Hepatocyte (in vitro differentiated cells): Measurements from ENCODE around the gene TTC33. TPM values are rescaled to one million over a fixed set of nuclear protein-coding genes. Genes with fewer than 3 reads are reported as not detected.

ENCODE experiments used
- DNase-seq: peaks from one replicate; pipeline ENCODE4 v3.0.0-alpha.2; 2016; ENCODE audit warnings: low spot score
- H2AFZ ChIP-seq: fragments of 200-600 bp; sonication (generic); 2 replicates; pipeline ENCODE4 v1.6.0; 2016; ENCODE audit warnings: antibody characterized with exemption, mild to moderate bottlenecking
- H3K27ac ChIP-seq: fragments of 200-600 bp; sonication (generic); 2 replicates; pipeline ENCODE4 v1.5.1; 2016; ENCODE audit warnings: mild to moderate bottlenecking
- H3K27me3 ChIP-seq: fragments of 200-600 bp; sonication (generic); 2 replicates; pipeline ENCODE4 v1.6.1; 2016
- H3K36me3 ChIP-seq: fragments of 200-600 bp; sonication (generic); replicated peaks from 2 replicates; pipeline ENCODE4 v1.5.1; 2016; ENCODE audit warnings: low read depth; ENCODE audit not compliant: insufficient read depth
- H3K4me1 ChIP-seq: fragments of 200-600 bp; sonication (generic); 2 replicates; pipeline ENCODE4 v1.5.1; 2016; ENCODE audit warnings: mild to moderate bottlenecking, moderate library complexity; ENCODE audit not compliant: insufficient read depth
- H3K4me2 ChIP-seq: fragments of 200-600 bp; sonication (generic); 2 replicates; pipeline ENCODE4 v1.6.0; 2016
- H3K4me3 ChIP-seq: fragments of 200-600 bp; sonication (generic); 2 replicates; pipeline ENCODE4 v1.5.1; 2016; ENCODE audit warnings: mild to moderate bottlenecking
- H3K79me2 ChIP-seq: fragments of 200-600 bp; sonication (generic); 2 replicates; pipeline ENCODE4 v1.6.0; 2017; ENCODE audit warnings: mild to moderate bottlenecking
- H3K9me2 ChIP-seq: fragments of 200-600 bp; sonication (generic); replicated peaks from 2 replicates; pipeline ENCODE4 v1.6.0; 2017; ENCODE audit warnings: mild to moderate bottlenecking; ENCODE audit not compliant: insufficient read depth
- H3K9me3 ChIP-seq: fragments of 200-600 bp; sonication (generic); 2 replicates; pipeline ENCODE4 v1.5.1; 2016; ENCODE audit warnings: low read depth, mild to moderate bottlenecking
- H4K20me1 ChIP-seq: fragments of 200-600 bp; sonication (generic); 2 replicates; pipeline ENCODE4 v1.6.0; 2016; ENCODE audit warnings: mild to moderate bottlenecking; ENCODE audit not compliant: insufficient read depth, poor library complexity, severe bottlenecking
- EZH2 ChIP-seq: fragments of 200-600 bp; sonication (generic); IDR thresholded peaks from 2 replicates; pipeline ENCODE4 v1.6.1; 2016; ENCODE audit warnings: antibody characterized with exemption, mild to moderate bottlenecking, borderline replicate concordance
- EZH2phosphoT487 ChIP-seq: fragments of 200-600 bp; sonication (generic); IDR thresholded peaks from one replicate; pipeline ENCODE4 v1.6.1; 2018; ENCODE audit warnings: antibody characterized with exemption, mild to moderate bottlenecking, low read depth, moderate library complexity; ENCODE audit not compliant: unreplicated experiment, severe bottlenecking
- WGBS: methylation state at CpG from one replicate; pipeline ENCODE4 v1.1.6; 2016; ENCODE audit warnings: low lambda C conversion rate; ENCODE audit errors: missing lambda C conversion rate; 5-methylcytosine and 5-hydroxymethylcytosine counted together
- polyA plus RNA-seq: library from polyadenylated mRNA; unstranded; fragments of >200 nt; fragmentation: Nextera tagmentation; extraction: Ambion mirVana; gene quantifications from 2 replicates; pipeline ENCODE4 v1.2.1, GENCODE V29; 2016
- total RNA-seq: library from RNA; depleted of rRNA; stranded (reverse); fragments of >200 nt; gene quantifications from 2 replicates; pipeline ENCODE4 v1.2.3, GENCODE V29; 2014
- TF ChIP-seq, protein P1 (sequence below): fragments of 200-600 bp; sonication (generic); IDR thresholded peaks from 2 replicates; pipeline ENCODE4 v1.5.1; 2016; ENCODE audit warnings: antibody characterized with exemption, mild to moderate bottlenecking; ENCODE audit not compliant: poor library complexity

Gene TTC33
- total and polyA plus RNA-seq, 2 experiments from 2014 or later, result 5.6 to 19.3 TPM

DNA sequence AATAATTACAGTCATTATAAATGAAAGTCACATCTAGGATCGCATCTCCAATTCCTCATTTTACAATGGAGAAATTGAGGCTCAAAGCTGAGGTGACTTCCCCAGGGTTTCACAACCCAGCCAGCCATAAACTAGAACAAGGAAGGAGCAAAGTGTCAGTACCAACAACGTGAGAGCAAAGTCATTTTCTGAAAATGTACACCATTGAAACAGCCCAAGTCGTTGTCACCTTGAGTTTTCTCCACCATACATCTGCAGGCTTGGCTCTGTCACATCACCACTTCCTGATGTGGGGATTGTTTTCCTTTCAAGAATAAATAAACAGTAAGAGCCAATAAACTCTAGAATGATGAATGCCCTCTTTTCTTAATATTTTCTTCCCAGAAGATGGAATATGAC lies 260.5 kb downstream of the TTC33 start:
- Histone ChIP-seq H3K9me2 (no peaks in the 10 kb centered on the region), H4K20me1 (no peaks in the 10 kb centered on the region), H2AFZ (no peak overlapping the region), H3K4me3 (no peak overlapping the region), H3K36me3 (no peaks in the 10 kb centered on the region), H3K4me1 (peaks cover 6% of the 10 kb centered on the region), H3K4me2 (no peak overlapping the region), H3K27ac (no peak overlapping the region), H3K79me2 (no peaks in the 10 kb centered on the region), H3K9me3 (no peaks in the 10 kb centered on the region), H3K27me3 (no peaks in the 10 kb centered on the region)
- 90% methylated on average over 3 of the region's 3 CpGs for WGBS
- TF ChIP-seq, protein P1, sequence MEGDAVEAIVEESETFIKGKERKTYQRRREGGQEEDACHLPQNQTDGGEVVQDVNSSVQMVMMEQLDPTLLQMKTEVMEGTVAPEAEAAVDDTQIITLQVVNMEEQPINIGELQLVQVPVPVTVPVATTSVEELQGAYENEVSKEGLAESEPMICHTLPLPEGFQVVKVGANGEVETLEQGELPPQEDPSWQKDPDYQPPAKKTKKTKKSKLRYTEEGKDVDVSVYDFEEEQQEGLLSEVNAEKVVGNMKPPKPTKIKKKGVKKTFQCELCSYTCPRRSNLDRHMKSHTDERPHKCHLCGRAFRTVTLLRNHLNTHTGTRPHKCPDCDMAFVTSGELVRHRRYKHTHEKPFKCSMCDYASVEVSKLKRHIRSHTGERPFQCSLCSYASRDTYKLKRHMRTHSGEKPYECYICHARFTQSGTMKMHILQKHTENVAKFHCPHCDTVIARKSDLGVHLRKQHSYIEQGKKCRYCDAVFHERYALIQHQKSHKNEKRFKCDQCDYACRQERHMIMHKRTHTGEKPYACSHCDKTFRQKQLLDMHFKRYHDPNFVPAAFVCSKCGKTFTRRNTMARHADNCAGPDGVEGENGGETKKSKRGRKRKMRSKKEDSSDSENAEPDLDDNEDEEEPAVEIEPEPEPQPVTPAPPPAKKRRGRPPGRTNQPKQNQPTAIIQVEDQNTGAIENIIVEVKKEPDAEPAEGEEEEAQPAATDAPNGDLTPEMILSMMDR, result no peak
- TF ChIP-seq EZH2 (no peak), EZH2phosphoT487 (no peak)
- no peak for DNase-seq

DNA sequence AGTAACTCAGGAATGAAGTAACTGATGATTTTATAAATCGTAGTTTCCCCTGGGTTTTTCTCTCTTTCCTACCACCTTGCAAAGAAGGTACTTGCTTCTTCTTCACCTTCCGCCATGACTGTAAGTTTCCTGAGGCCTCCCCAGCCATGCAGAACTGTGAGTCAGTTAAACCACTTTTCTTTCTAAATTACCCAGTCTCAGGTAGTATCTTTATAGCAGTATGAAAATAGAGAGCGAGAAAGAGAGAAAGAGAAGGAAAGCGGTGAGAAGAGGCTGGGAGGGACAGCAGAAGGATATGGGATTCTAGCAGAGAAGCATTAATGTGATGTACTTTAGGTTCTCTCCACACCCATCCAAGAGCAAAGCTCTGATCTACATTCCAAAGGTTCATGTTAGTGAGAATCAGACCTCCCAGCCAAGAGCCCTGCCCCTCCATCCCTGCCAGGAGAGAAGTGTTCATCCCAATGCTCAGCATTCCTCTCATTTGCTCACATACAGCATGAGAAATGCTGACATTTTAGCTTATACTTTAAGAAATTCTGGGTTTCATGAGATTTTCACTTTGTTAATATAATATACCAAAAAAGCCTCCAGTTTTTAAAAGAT lies 261.0 kb downstream of the TTC33 start:
- DNase-seq, result no peak
- H3K9me3 ChIP-seq, result no peaks in the 10 kb centered on the region
- WGBS, result 94% methylated on average over 4 of the region's 4 CpGs
- no peaks in the 10 kb centered on the region for H3K27me3 ChIP-seq
- H3K4me1 ChIP-seq, result peaks cover 6% of the 10 kb centered on the region
- no peaks in the 10 kb centered on the region for H3K36me3 ChIP-seq
- no peak overlapping the region for H3K27ac ChIP-seq
- no peaks in the 10 kb centered on the region for H3K79me2 ChIP-seq
- TF ChIP-seq, protein P1, result no peak
- TF ChIP-seq EZH2phosphoT487, result no peak
- no peak for TF ChIP-seq EZH2
- no peaks in the 10 kb centered on the region for H3K9me2 ChIP-seq
- no peak overlapping the region for H3K4me3 ChIP-seq
- no peak overlapping the region for H2AFZ ChIP-seq
- H3K4me2 ChIP-seq, result no peak overlapping the region
- H4K20me1 ChIP-seq, result no peaks in the 10 kb centered on the region

DNA sequence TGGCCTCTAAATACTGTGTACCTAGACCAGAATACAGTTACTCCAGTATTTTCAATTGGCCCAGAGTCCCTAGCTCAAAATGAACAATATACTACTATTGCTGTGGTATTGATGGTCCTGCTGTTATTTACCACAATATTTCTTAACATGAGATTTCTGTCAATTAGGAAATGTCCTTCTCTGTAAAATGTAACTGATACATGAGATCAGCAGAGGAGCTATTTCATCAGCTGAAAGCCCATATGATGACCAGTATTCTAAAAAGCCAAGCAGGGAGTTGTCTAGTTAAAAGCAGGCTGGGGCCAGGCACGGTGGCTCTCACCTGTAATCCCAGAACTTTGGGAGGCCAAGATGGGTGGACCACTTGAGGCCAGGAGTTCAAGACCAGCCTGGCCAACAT lies 263.7 kb downstream of the TTC33 start:
- no peaks in the 10 kb centered on the region for H3K36me3 ChIP-seq
- H3K4me1 ChIP-seq, result no peaks in the 10 kb centered on the region
- H3K27ac ChIP-seq, result no peak overlapping the region
- H3K9me3 ChIP-seq, result no peaks in the 10 kb centered on the region
- H3K9me2 ChIP-seq, result no peaks in the 10 kb centered on the region
- H4K20me1 ChIP-seq, result no peaks in the 10 kb centered on the region
- H3K4me3 ChIP-seq, result no peak overlapping the region
- DNase-seq, result no peak
- WGBS, result 94% methylated on average over 1 of the region's 1 CpG
- TF ChIP-seq EZH2phosphoT487 (no peak), EZH2 (no peak)
- TF ChIP-seq, protein P1, result no peak
- H2AFZ ChIP-seq, result no peak overlapping the region
- H3K79me2 ChIP-seq, result no peaks in the 10 kb centered on the region
- H3K4me2 ChIP-seq, result no peak overlapping the region
- no peaks in the 10 kb centered on the region for H3K27me3 ChIP-seq
